Fibroblast of lung (primary cell): ENCODE data around the gene TMC1. TPM values are rescaled to one million over a fixed set of nuclear protein-coding genes. Genes with fewer than 3 reads are reported as not detected.
A peak's percentile ranks its signal among the peaks of the same experiment; 100 is the strongest.

Source experiments
- DNase-seq, 2 donors: peaks; one replicate each; pipeline versions ENCODE4 v3.0.0 to v3.0.0-alpha.2; 2010; ENCODE audit warnings: low read depth in 2 of 2
- H2AFZ ChIP-seq: 2 replicates; pipeline ENCODE4 v1.5.1; 2012; ENCODE audit warnings: low read length, control low read depth, inconsistent platforms
- H3K27ac ChIP-seq: 2 replicates; pipeline ENCODE4 v1.5.1; 2011; ENCODE audit warnings: low read length, control low read depth; ENCODE audit not compliant: insufficient read depth
- H3K27me3 ChIP-seq: 2 replicates; pipeline ENCODE4 v1.5.1; 2011; ENCODE audit warnings: mild to moderate bottlenecking, low read length; ENCODE audit not compliant: control insufficient read depth, insufficient read depth
- H3K36me3 ChIP-seq: 2 replicates; pipeline ENCODE4 v1.5.1; 2011; ENCODE audit warnings: low read length; ENCODE audit not compliant: control insufficient read depth, insufficient read depth
- H3K4me1 ChIP-seq: 2 replicates; pipeline ENCODE4 v1.5.1; 2011; ENCODE audit warnings: low read length; ENCODE audit not compliant: control insufficient read depth, insufficient read depth; ENCODE audit errors: extremely low read depth
- H3K4me2 ChIP-seq: 2 replicates; pipeline ENCODE4 v1.5.1; 2011; ENCODE audit warnings: low read length, control low read depth; ENCODE audit not compliant: insufficient read depth; ENCODE audit errors: extremely low read depth
- H3K4me3 ChIP-seq, 4 experiments: fragments of 200-600 bp in 1 of 4; sonication (generic) in 1 of 4; replicated peaks in 1 of 4; 2 replicates each; pipeline ENCODE4 v1.5.1; 2011 to 2016; ENCODE audit warnings: low read length in 4 of 4, low read depth in 3 of 4, mild to moderate bottlenecking in 3 of 4, control low read depth in 2 of 4, inconsistent platforms in 1 of 4, mixed read lengths in 1 of 4; ENCODE audit not compliant: insufficient read depth in 1 of 4; ENCODE audit errors: control extremely low read depth in 1 of 4
- H3K79me2 ChIP-seq: 2 replicates; pipeline ENCODE4 v1.5.1; 2012; ENCODE audit warnings: mild to moderate bottlenecking, low read length, inconsistent platforms; ENCODE audit not compliant: control insufficient read depth, insufficient read depth
- H3K9ac ChIP-seq: 2 replicates; pipeline ENCODE4 v1.5.1; 2011; ENCODE audit warnings: mild to moderate bottlenecking, low read length, control low read depth; ENCODE audit not compliant: insufficient read depth
- H3K9me3 ChIP-seq: 2 replicates; pipeline ENCODE4 v1.5.1; 2012; ENCODE audit warnings: low read depth, low read length; ENCODE audit not compliant: control insufficient read depth, insufficient read depth
- H4K20me1 ChIP-seq: 2 replicates; pipeline ENCODE4 v1.5.1; 2011; ENCODE audit warnings: low read length; ENCODE audit not compliant: control insufficient read depth, insufficient read depth; ENCODE audit errors: extremely low read depth
- EZH2 ChIP-seq: IDR thresholded peaks from 2 replicates; pipeline ENCODE4 v1.5.1; 2012; ENCODE audit warnings: low read length, control low read depth, mild to moderate bottlenecking; ENCODE audit errors: missing control alignments
- polyA plus RNA-seq, 2 donors: library from polyadenylated mRNA; depleted of rRNA in 1 of 2; stranded (reverse) in 1 of 2; unstranded in 1 of 2; fragments of >200 nt; gene quantifications; 2 replicates each; pipeline ENCODE4 v1.2.1, GENCODE V29; 2011 to 2012; ENCODE audit warnings: missing spikeins in 1 of 2
- total RNA-seq: library from RNA; depleted of rRNA; stranded (reverse); fragments of >200 nt; gene quantifications from 2 replicates; pipeline ENCODE4 v1.2.1, GENCODE V29; 2014
- TF ChIP-seq, protein P1 (sequence below), 2 donors: IDR thresholded peaks in 1 of 2; conservative IDR thresholded peaks in 1 of 2; 1 replicate in 1 of 2; 2 replicates in 1 of 2; pipeline ENCODE4 v1.5.1; 2011 to 2012; ENCODE audit warnings: low read length in 2 of 2, control low read depth in 1 of 2, inconsistent platforms in 1 of 2, low read depth in 1 of 2, mild to moderate bottlenecking in 1 of 2

TMC1 gene
- total and polyA plus RNA-seq, 2 donors (not counting 1 experiment from before 2014, with no cell fraction given), result 0.27 to 0.33 TPM

- H3K9me3 ChIP-seq, result no peaks in the 10 kb centered on the region
- no peak overlapping the region for H3K4me3 ChIP-seq
- H3K9ac ChIP-seq, result no peak overlapping the region
- H2AFZ ChIP-seq, result no peak overlapping the region
- H3K27me3 ChIP-seq, result no peaks in the 10 kb centered on the region
- H3K27ac ChIP-seq, result no peak overlapping the region
- TF ChIP-seq, protein P1, sequence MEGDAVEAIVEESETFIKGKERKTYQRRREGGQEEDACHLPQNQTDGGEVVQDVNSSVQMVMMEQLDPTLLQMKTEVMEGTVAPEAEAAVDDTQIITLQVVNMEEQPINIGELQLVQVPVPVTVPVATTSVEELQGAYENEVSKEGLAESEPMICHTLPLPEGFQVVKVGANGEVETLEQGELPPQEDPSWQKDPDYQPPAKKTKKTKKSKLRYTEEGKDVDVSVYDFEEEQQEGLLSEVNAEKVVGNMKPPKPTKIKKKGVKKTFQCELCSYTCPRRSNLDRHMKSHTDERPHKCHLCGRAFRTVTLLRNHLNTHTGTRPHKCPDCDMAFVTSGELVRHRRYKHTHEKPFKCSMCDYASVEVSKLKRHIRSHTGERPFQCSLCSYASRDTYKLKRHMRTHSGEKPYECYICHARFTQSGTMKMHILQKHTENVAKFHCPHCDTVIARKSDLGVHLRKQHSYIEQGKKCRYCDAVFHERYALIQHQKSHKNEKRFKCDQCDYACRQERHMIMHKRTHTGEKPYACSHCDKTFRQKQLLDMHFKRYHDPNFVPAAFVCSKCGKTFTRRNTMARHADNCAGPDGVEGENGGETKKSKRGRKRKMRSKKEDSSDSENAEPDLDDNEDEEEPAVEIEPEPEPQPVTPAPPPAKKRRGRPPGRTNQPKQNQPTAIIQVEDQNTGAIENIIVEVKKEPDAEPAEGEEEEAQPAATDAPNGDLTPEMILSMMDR (conservative IDR thresholded peaks at IDR 0.05 in 1 of 2, IDR thresholded peaks at IDR 0.05 in 1 of 2; ENCODE audit: low read depth in 1 of 2, low read length in 2 of 2), result no peak
- no peak for TF ChIP-seq EZH2
- H3K36me3 ChIP-seq, result no peaks in the 10 kb centered on the region
- no peaks in the 10 kb centered on the region for H4K20me1 ChIP-seq
- H3K4me2 ChIP-seq, result no peak overlapping the region
- H3K4me1 ChIP-seq, result peaks cover 4% of the 10 kb centered on the region
- no peak for DNase-seq
- H3K79me2 ChIP-seq, result no peaks in the 10 kb centered on the region
These were observed 45.3 kb upstream of the TMC1 start for GRCh38 chr9:72476100-72476499.

DNA sequence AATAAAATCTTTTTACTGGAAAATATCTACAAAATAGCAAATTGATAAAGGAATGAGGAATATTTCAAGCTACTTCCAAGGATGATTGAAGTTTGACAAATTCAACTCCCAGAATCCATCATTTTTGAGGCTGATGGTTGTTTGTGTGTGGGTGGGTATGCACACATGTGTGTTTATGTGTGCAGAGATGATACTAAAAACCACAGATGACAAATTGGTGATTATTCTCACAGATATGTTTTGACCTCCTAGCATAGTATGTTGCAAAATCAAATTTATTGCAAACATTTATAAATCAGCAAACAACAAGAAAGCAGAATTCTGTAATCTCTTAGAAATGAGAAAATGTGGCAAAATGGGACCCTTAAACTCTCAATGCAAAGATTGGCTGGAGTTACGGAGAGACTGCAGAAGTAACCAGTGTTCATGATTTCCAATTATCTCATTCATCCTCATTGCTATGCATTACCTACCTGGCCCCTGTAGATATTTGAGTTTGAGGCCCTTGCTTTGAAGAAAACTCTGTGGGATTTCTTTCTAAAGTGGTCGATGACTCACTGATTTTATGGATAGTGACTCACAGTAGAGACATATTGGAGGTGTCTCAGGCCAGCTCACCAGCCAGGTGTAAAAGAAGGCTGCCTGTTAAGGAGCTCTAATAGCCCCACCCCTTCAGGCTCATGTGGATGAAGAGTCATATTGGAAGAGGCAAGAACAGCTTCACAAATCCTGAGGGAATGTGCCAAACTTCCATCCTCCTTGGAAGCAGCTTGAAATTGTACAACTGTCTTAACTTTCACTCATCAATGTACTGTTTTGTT is 44.6 kb upstream of the TMC1 start:
- no peak overlapping the region for H3K4me2 ChIP-seq
- DNase-seq, result peak; percentile 44 to 90
- no peaks in the 10 kb centered on the region for H4K20me1 ChIP-seq

DNA sequence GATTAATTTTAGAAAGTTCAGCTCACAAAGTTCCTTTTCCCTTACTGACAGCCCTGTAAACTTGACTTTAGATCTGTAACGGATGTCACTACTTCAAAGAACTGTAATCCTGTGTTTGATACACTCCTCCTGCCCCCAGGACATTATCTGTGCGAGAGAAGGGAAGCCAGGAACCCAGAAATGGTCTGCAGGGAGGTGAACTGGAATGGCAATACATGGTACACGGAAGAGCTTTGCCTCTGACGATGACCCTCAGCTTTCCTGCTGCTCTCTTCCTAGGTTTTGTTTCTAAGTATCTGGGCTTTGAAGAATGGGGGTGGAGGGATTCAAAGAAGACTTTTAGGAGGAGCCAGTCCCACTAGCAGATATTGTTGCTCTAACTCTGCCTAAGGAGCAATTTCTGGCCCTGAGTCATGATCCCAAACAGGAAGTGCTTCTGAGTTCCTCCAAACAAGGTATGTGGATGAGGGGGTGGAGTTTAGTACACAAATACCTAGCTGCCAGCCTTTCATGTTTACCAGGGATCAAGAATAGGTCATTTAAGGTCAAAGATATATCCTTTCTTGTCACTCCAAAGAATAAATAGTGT is 43.4 kb upstream of the TMC1 start:
- no peak overlapping the region for H3K27ac ChIP-seq
- H4K20me1 ChIP-seq, result no peaks in the 10 kb centered on the region
- no peak for TF ChIP-seq EZH2
- TF ChIP-seq, protein P1 (conservative IDR thresholded peaks at IDR 0.05 in 1 of 2, IDR thresholded peaks at IDR 0.05 in 1 of 2; ENCODE audit: low read depth in 1 of 2, low read length in 2 of 2), result no peak
- H3K4me1 ChIP-seq, result peaks cover 4% of the 10 kb centered on the region
- H3K9ac ChIP-seq, result no peak overlapping the region
- no peaks in the 10 kb centered on the region for H3K9me3 ChIP-seq
- no peaks in the 10 kb centered on the region for H3K36me3 ChIP-seq
- peak; percentile 34 to 85 for DNase-seq
- no peak overlapping the region for H3K4me3 ChIP-seq
- H2AFZ ChIP-seq, result peak overlapping the region; percentile 80
- H3K27me3 ChIP-seq, result no peaks in the 10 kb centered on the region
- H3K79me2 ChIP-seq, result no peaks in the 10 kb centered on the region
- H3K4me2 ChIP-seq, result peak overlapping the region; percentile 8

More for the DNA sequence above, 44.6 kb upstream of the TMC1 start:
- H3K4me1 ChIP-seq, result peaks cover 4% of the 10 kb centered on the region
- no peaks in the 10 kb centered on the region for H3K79me2 ChIP-seq
- H3K27ac ChIP-seq, result no peak overlapping the region
- H3K9ac ChIP-seq, result no peak overlapping the region
- H2AFZ ChIP-seq, result no peak overlapping the region
- H3K4me3 ChIP-seq, result no peak overlapping the region
- TF ChIP-seq, protein P1 (conservative IDR thresholded peaks at IDR 0.05 in 1 of 2, IDR thresholded peaks at IDR 0.05 in 1 of 2; ENCODE audit: low read depth in 1 of 2, low read length in 2 of 2), result no peak
- TF ChIP-seq EZH2, result no peak
- no peaks in the 10 kb centered on the region for H3K36me3 ChIP-seq
- no peaks in the 10 kb centered on the region for H3K9me3 ChIP-seq
- H3K27me3 ChIP-seq, result no peaks in the 10 kb centered on the region
